ENCODE measurements around the gene FMO3.

Gene FMO3

GRCh38 chr1:171090604-171091003, at the start of gene FMO3:
TSS of gene FMO3 (plus strand) at chr1:171090905. CDS start at chr1:171092659, 1,754 bp downstream.
- DNase-seq: no peak

DNA sequence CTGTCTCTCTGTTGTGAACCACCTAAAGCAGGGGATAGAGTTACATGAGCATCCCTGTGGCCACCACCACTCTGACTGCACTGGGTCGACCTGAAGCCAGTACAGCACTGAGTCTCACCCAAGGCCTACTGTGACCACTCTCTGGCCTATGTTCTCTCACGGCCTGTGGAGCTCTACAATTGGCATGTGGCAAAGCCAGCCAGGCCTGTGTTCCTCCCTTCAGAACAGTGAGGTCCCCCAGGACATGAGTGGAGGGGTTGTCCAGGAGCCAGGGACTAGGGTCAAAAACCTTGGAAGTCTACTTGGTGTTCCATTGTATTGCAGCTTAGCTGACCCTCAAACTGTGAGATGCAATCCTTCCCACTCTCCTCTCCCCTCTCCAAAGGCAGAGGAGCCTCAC, 42.7 kb upstream of the FMO3 start:
- DNase-seq: no peak

DNA sequence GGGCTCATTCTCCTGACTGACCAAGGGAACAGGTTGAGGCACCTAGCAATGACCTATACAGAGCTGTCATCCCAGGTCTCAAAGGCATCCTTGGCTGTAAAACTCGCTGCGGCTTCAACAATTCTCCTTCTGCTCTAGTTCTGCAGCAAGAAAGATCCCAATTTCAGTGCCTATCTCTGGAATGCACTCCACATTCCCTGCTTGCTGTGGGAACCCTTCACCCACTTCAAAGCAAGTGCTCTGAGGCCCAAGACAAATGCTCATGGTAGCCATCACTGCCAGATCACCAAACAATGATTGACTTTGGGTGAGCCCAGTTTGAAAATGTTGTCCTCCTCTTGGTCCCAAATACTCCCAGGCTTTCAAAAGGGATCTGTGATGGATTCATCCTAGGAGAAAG, 37.7 kb upstream of the FMO3 start:
- DNase-seq: no peak

- DNase-seq: no peak
Measured at GRCh38 chr1:171055966-171056643, 34.6 kb upstream of the FMO3 start.

GRCh38 chr1:171061425-171062143, 29.1 kb upstream of the FMO3 start:
- no peak for DNase-seq

- no peak for DNase-seq
Measured at GRCh38 chr1:171062902-171063301, 27.8 kb upstream of the FMO3 start.

DNA sequence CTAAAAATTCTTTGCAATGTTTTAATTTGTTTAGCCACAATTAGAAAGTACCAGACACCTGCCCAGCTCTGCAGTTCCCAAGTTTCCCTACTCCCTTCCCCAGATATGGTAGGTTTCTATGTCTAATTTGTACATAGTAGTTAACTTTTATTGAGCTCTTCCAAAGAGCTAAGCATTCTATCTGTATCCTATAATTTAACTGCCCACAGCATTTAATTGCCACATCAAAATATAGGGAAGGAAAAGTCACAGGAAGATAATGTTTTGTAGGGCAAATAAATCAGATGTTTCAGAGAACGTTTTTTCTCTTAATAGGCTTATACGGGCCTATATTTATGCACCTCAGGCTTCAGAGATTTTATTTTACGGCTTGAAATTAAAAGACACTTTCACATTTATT, 15.7 kb upstream of the FMO3 start:
- no peak for DNase-seq

GRCh38 chr1:171081314-171081753, 9.4 kb upstream of the FMO3 start:
- DNase-seq: no peak

DNA sequence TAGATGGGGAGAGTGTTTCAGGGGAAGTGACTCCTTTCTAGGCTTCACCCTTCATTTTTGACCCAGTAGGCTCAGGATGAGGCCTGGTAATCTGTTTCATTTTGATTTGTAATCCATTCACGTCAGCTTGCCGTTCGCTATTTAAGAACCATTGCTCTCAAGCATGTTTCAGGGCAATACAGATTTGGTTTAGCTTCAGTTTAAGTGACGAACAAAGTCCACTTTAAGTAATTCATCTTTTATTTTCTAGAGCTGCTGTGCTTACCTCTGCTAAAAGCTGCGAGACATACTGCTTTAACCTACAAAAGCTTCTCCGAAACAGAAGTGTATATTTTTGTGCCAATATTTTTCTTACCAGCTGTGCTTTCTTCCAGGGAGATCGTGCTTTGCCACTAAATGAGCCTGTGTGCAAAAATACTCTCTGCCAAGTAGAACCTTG, 8.9 kb upstream of the FMO3 start:
- DNase-seq: no peak

DNA sequence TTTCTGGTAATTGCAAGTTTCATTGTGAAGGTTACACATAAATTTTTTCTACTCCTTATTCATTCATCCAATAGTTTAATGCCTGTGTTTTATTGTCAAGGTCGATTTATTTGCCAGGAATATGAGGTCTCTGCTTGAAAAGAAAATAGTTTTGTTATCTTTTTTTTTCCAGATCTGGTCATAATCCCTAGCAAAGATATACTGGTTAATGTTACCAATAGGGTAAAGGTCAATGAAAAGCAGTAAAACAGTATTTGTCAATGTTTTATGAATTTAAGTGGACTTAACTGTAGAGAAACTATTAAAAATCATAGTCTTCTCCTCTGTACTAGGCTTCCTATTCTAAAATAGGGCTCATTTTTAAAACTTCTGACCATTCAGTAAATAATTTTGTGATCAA, 8.1 kb upstream of the FMO3 start:
- no peak for DNase-seq

DNA sequence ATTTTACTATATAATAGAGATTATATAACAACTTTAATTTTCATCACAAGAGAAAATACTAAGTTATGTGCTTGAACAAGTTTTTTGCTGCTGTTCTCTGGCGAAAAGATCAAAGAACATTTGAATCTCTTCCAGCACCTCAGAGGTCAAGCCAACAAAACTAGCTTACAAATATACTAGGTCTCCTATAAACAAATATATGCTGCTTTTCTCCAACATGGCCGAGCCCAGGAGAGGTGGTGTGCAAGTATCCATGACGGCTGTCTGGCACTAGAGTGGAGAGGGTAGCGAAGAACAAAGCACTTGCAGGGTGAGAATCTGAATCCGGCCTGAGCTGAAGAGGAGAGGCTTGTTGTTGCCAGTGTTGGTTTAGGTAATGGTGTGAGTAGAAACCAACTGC, 7.5 kb upstream of the FMO3 start:
- DNase-seq: no peak

- DNase-seq: no peak
Measured at GRCh38 chr1:171084091-171084490, 6.6 kb upstream of the FMO3 start.

DNA sequence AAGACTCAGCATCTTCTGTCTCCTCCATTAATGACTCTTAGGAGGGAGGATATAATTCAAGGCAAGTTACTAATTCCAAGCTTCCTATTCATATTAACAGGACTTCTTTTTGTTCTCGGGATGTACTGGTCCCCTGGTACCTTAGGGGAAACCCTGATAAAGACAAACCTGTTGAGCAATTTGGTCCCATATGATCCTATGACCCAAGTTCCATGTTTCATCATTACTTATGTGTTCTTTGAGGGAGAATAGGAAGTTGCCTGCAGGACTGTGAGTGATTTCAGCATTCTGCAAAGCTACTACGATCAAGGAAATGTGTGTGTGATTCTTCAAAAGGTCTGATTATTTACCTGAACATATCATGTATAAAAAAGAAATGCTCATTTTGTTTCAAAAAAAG, 5.8 kb upstream of the FMO3 start:
- DNase-seq: no peak

- DNase-seq: no peak
Measured at GRCh38 chr1:171087896-171088295, 2.8 kb upstream of the FMO3 start.

DNA sequence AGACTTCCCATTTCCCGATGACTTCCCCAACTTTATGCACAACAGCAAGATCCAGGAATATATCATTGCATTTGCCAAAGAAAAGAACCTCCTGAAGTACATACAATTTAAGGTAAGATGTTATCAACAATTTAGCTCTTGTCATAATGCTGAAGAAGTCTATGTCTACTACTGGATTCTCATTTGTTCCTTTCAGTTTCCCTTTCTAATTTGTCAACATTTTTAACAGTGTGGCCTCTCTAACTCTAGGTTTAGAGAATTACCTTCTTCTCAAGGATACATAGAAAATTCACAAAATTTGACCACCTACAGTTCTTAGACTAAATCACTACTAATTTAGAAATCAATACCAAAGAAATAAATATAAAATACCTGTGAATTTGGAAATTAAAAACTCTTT, 13.2 kb downstream of the FMO3 start:
- no peak for DNase-seq

GRCh38 chr1:171107262-171107940, 16.7 kb downstream of the FMO3 start:
- DNase-seq: no peak

- DNase-seq: no peak
Measured at GRCh38 chr1:171107969-171108368, 17.3 kb downstream of the FMO3 start.

GRCh38 chr1:171109966-171110365, 19.3 kb downstream of the FMO3 start:
- no peak for DNase-seq

GRCh38 chr1:171110621-171111326, 20.1 kb downstream of the FMO3 start:
- DNase-seq: no peak

GRCh38 chr1:171112119-171112518, 21.4 kb downstream of the FMO3 start:
- no peak for DNase-seq

GRCh38 chr1:171113382-171113781, 22.7 kb downstream of the FMO3 start:
- DNase-seq: no peak

DNA sequence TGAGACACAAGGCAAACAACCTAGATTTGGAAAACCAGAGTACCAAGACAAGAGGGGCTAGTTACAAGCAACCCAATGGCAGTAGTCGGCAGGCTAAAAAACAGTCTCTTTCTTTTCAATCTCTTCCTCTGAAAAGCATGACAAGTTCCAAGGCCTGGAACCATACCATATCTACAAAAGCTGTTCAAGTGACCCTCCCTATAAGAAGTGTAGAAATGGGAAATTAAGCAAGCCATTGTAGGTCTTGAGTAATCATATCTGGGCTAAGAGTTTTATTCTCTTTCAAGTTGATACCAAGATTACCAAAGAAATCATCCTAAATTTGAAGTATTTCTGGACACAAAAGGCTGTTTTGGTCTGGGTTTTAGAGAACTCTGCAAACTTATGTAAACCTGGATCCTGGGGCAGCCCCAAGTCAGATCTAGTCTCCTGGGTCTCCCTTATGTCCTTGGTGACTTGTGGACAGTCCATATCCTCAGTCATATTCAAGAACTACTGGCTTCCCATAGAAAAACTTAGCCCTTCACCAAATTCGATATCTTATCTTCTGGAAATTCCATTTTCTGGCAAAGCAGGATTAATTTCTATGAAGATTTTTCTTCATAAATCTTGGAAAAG, 24.7 kb downstream of the FMO3 start:
- DNase-seq: no peak

GRCh38 chr1:171116676-171117075, 26.0 kb downstream of the FMO3 start:
- DNase-seq: no peak
